Brain pericyte (primary cell): Measurements from ENCODE around the gene FGF22.

Experiments
- DNase-seq: peaks from one replicate; pipeline ENCODE4 v3.0.0-alpha.2; 2012; ENCODE audit warnings: low read depth, low spot score

The FGF22 gene

DNA sequence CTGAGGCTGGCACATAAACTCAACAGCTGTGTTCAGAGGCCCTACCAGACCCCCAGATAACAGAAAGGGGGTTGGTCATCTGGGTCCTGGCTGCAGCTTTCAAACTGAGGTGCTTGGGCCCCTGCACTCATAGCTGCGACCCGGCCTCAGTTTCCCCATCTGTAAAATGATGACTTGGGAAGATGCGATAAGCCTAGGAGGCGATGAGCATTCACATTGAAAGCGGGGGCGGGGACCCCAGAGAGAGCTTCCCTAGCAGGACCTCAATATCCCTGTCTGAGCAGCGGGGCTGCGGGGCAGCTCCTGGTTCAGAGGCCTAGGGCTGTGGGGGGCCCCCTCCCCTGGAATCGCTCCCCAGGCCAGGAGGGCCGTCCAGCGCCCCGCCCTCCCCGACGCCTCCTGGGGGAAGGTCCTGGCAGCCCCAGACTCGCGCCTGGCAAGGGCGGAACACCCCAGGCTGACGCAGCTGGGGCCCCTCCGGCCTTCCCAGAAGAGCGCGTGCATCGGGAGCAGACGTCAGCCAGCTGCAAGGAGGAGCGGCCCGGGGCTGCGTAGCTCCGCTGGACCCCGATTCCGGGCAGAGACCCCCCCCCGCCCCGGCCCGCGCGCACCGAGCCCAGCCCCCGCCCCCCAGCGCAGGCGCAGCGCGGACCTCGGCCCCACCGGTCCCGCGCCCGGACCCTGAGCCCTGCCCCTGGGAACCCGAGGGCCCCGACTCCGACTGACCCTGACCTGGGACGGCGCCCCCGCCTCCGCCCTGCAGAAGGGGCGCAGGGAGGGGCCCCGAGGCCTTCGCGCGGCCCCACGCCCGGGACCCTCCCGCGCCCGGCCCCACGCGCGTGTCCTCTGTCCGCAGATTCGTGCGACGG lies 40.0 kb downstream of the FGF22 start:
- no peak for DNase-seq

- DNase-seq, result peak; percentile 91
Measured at GRCh38 chr19:680287-681028, 40.8 kb downstream of the FGF22 start.

DNA sequence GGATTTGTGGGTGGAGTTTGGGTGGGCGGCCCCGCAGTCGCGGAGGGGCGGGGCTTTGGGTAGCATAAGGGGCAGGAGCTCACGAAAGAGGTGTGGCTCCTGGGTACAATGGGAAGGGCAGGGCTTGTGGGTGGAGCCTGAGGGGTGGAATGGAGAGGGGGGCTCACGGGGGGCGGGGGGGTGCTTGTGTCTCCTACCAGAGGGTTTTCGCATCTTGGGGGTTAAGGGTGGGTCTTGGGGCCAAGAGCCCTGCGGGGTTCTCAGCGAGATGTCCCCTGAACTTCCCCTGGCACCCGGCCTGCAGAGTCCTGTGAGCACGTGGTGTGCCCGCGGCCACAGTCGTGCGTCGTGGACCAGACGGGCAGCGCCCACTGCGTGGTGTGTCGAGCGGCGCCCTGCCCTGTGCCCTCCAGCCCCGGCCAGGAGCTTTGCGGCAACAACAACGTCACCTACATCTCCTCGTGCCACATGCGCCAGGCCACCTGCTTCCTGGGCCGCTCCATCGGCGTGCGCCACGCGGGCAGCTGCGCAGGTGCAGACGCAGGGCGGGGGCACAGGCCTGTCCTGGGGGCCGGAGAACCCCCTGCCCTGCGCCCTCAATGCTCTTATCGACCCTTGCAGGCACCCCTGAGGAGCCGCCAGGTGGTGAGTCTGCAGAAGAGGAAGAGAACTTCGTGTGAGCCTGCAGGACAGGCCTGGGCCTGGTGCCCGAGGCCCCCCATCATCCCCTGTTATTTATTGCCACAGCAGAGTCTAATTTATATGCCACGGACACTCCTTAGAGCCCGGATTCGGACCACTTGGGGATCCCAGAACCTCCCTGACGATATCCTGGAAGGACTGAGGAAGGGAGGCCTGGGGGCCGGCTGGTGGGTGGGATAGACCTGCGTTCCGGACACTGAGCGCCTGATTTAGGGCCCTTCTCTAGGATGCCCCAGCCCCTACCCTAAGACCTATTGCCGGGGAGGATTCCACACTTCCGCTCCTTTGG lies 41.6 kb downstream of the FGF22 start:
- DNase-seq, result no peak

DNA sequence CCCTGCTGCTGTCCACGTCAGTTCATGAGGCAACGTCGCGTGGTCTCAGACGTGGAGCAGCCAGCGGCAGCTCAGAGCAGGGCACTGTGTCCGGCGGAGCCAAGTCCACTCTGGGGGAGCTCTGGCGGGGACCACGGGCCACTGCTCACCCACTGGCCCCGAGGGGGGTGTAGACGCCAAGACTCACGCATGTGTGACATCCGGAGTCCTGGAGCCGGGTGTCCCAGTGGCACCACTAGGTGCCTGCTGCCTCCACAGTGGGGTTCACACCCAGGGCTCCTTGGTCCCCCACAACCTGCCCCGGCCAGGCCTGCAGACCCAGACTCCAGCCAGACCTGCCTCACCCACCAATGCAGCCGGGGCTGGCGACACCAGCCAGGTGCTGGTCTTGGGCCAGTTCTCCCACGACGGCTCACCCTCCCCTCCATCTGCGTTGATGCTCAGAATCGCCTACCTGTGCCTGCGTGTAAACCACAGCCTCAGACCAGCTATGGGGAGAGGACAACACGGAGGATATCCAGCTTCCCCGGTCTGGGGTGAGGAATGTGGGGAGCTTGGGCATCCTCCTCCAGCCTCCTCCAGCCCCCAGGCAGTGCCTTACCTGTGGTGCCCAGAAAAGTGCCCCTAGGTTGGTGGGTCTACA lies 43.1 kb downstream of the FGF22 start:
- no peak for DNase-seq

- no peak for DNase-seq
Measured at GRCh38 chr19:685454-685931, 45.8 kb downstream of the FGF22 start.

GRCh38 chr19:686589-687297 lies 47.1 kb downstream of the FGF22 start:
- DNase-seq, result no peak

GRCh38 chr19:687569-688166 lies 48.0 kb downstream of the FGF22 start:
- no peak for DNase-seq

DNA sequence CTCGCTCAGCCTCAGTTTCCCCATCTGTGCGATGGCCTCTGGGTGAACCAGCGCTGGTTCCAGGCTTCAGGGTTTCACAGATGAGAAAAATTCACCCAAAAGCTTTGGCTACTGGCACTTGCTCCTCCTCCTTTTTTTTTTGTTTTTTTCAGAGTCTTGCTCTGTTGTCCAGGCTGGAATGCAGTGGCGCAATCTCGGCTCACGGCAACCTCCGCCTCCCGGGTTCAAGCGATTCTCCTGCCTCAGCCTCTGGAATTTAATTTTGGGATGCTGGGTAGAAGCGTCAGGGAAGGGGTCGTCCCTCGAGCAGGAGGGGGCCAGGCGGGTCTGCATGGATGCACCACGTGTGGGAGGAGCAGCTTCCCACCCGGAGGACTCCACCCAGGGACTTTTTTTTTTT lies 48.5 kb downstream of the FGF22 start:
- DNase-seq, result no peak

GRCh38 chr19:688992-689391 lies 49.3 kb downstream of the FGF22 start:
- no peak for DNase-seq

- no peak for DNase-seq
Measured at GRCh38 chr19:690203-690602, 50.5 kb downstream of the FGF22 start.
